Stomach (tissue), 4 donors: Measurements from ENCODE around the gene TOX2.

Experiments used
- CTCF ChIP-seq, 7 experiments: fragments of 450-650 bp in 4 of 7; fragments of 200-600 bp in 3 of 7; sonication (generic) in 3 of 7; IDR thresholded peaks; one replicate each; pipeline ENCODE4 v1.5.1; 2016 to 2019; ENCODE audit warnings: antibody characterized with exemption in 7 of 7, control low read depth in 2 of 7, mild to moderate bottlenecking in 1 of 7
- EP300 ChIP-seq: sonication (generic); formaldehyde crosslinking; IDR thresholded peaks from one replicate; pipeline ENCODE4 v1.6.1; 2017; ENCODE audit warnings: antibody characterized with exemption

GRCh38 chr20:44070139-44070900, 155.7 kb downstream of the TOX2 start:
- TF ChIP-seq CTCF (IDR thresholded peaks at IDR 0.05) (no peak), EP300 (no peak)
